ENCODE data around the gene ITGAX. TPM values are rescaled to one million over a fixed set of nuclear protein-coding genes. Genes with fewer than 3 reads are reported as not detected.

Gene ITGAX
- total and polyA plus RNA-seq, 4 donors: 38.1 to 148 (median 113) TPM

GRCh38 chr16:31328322-31329052 lies 26.5 kb upstream of the ITGAX start:
- peaks cover 0 to 48% (median 29%) of the 10 kb centered on the region in 3 donors for H3K27me3 ChIP-seq (ENCODE audit: control insufficient read depth in 3 of 3, insufficient read depth in 3 of 3, low read length in 2 of 3)
- H3K9ac ChIP-seq (ENCODE audit: insufficient read depth in 1 of 2, low read length in 2 of 2): no peak overlapping the region
- peaks cover 0 to 22% (median 1%) of the 10 kb centered on the region in 4 donors for H3K9me3 ChIP-seq (ENCODE audit: control insufficient read depth in 4 of 4, insufficient read depth in 3 of 4, low read length in 3 of 4)
- H3K27ac ChIP-seq (ENCODE audit: low read depth in 1 of 2, low read length in 1 of 2): no peak overlapping the region
- ATAC-seq (ENCODE audit: insufficient read depth, low FRiP score): no peak
- TF ChIP-seq CTCF (IDR thresholded peaks at IDR 0.05; ENCODE audit: control extremely low read depth, extremely low read depth): no peak
- no peak overlapping the region for H3K4me3 ChIP-seq
- no peaks in the 10 kb centered on the region for H3K4me1 ChIP-seq (ENCODE audit: control insufficient read depth in 5 of 5, insufficient read depth in 5 of 5, low read length in 5 of 5)
- no peaks in the 10 kb centered on the region for H3K36me3 ChIP-seq (ENCODE audit: control insufficient read depth in 4 of 4, insufficient read depth in 4 of 4, low read length in 4 of 4)
- DNase-seq: no peak
- 72 to 76% methylated on average over 12 of the region's 12 CpGs for WGBS, 2 donors

- 46 to 68% methylated on average over 39 of the region's 39 CpGs for WGBS, 2 donors
- Histone ChIP-seq H3K4me3 (no peak overlapping the region), H3K27me3 (ENCODE audit: control insufficient read depth in 3 of 3, insufficient read depth in 3 of 3, low read length in 2 of 3) (peaks cover 0 to 48% (median 29%) of the 10 kb centered on the region in 3 donors), H3K9me3 (ENCODE audit: control insufficient read depth in 4 of 4, insufficient read depth in 3 of 4, low read length in 3 of 4) (peaks cover 0 to 17% (median 1%) of the 10 kb centered on the region in 4 donors), H3K9ac (ENCODE audit: insufficient read depth in 1 of 2, low read length in 2 of 2) (no peak overlapping the region), H3K27ac (ENCODE audit: low read depth in 1 of 2, low read length in 1 of 2) (no peak overlapping the region), H3K36me3 (ENCODE audit: control insufficient read depth in 4 of 4, insufficient read depth in 4 of 4, low read length in 4 of 4) (no peaks in the 10 kb centered on the region), H3K4me1 (ENCODE audit: control insufficient read depth in 5 of 5, insufficient read depth in 5 of 5, low read length in 5 of 5) (no peaks in the 10 kb centered on the region)
- DNase-seq: no peak
- TF ChIP-seq CTCF (IDR thresholded peaks at IDR 0.05; ENCODE audit: control extremely low read depth, extremely low read depth): no peak
- ATAC-seq (ENCODE audit: insufficient read depth, low FRiP score): no peak
Measured at GRCh38 chr16:31329671-31330552, 25.1 kb upstream of the ITGAX start.

- Histone ChIP-seq H3K4me1 (ENCODE audit: control insufficient read depth in 5 of 5, insufficient read depth in 5 of 5, low read length in 5 of 5) (no peaks in the 10 kb centered on the region), H3K9ac (ENCODE audit: insufficient read depth in 1 of 2, low read length in 2 of 2) (no peak overlapping the region), H3K36me3 (ENCODE audit: control insufficient read depth in 4 of 4, insufficient read depth in 4 of 4, low read length in 4 of 4) (no peaks in the 10 kb centered on the region), H3K27ac (ENCODE audit: low read depth in 1 of 2, low read length in 1 of 2) (no peak overlapping the region), H3K9me3 (ENCODE audit: control insufficient read depth in 4 of 4, insufficient read depth in 3 of 4, low read length in 3 of 4) (peaks cover 0 to 13% (median 1%) of the 10 kb centered on the region in 4 donors), H3K4me3 (no peak overlapping the region), H3K27me3 (ENCODE audit: control insufficient read depth in 3 of 3, insufficient read depth in 3 of 3, low read length in 2 of 3) (peaks cover 0 to 48% (median 29%) of the 10 kb centered on the region in 3 donors)
- TF ChIP-seq CTCF (IDR thresholded peaks at IDR 0.05; ENCODE audit: control extremely low read depth, extremely low read depth): no peak
- no peak for DNase-seq
- ATAC-seq (ENCODE audit: insufficient read depth, low FRiP score): no peak
- WGBS, 2 donors: 52 to 75% methylated on average over 8 of the region's 8 CpGs
Measured at GRCh38 chr16:31330553-31330890, 24.5 kb upstream of the ITGAX start.
